Liver (tissue), 9 donors: ENCODE data around the gene CAST. TPM values are rescaled to one million over a fixed set of nuclear protein-coding genes. Genes with fewer than 3 reads are reported as not detected.

Experiments used
- DNase-seq: peaks from one replicate; pipeline ENCODE4 v3.0.0-alpha.2; 2017; ENCODE audit warnings: low spot score
- H3K27ac ChIP-seq, 2 donors: one replicate each; pipeline ENCODE4 v1.7.0; 2013; ENCODE audit warnings: inconsistent platforms in 2 of 2, low read length in 2 of 2, control low read depth in 1 of 2, low read depth in 1 of 2, mild to moderate bottlenecking in 1 of 2
- H3K27me3 ChIP-seq, 4 donors: one replicate each; pipeline versions ENCODE4 v1.6.1 to v1.7.0; 2013; ENCODE audit warnings: low read length in 3 of 4, inconsistent platforms in 1 of 4, mild to moderate bottlenecking in 1 of 4, moderate library complexity in 1 of 4; ENCODE audit not compliant: control insufficient read depth in 4 of 4, insufficient read depth in 4 of 4
- H3K36me3 ChIP-seq, 4 donors: one replicate each; pipeline versions ENCODE4 v1.6.1 to v1.7.0; 2013; ENCODE audit warnings: low read length in 3 of 4, mild to moderate bottlenecking in 3 of 4, low read depth in 1 of 4, moderate library complexity in 1 of 4; ENCODE audit not compliant: control insufficient read depth in 4 of 4, insufficient read depth in 3 of 4
- H3K4me1 ChIP-seq, 4 donors: one replicate each; pipeline versions ENCODE4 v1.6.1 to v1.7.0; 2013; ENCODE audit warnings: low read length in 3 of 4, mild to moderate bottlenecking in 3 of 4, moderate library complexity in 1 of 4; ENCODE audit not compliant: control insufficient read depth in 4 of 4, insufficient read depth in 4 of 4
- H3K4me3 ChIP-seq, 3 donors: one replicate each; pipeline versions ENCODE4 v1.6.1 to v1.7.0; 2013; ENCODE audit warnings: low read length in 3 of 3, control low read depth in 1 of 3, low read depth in 1 of 3, mild to moderate bottlenecking in 1 of 3
- H3K9ac ChIP-seq, 2 donors: one replicate each; pipeline ENCODE4 v1.7.0; 2013; ENCODE audit warnings: low read length in 2 of 2, mild to moderate bottlenecking in 2 of 2, moderate library complexity in 2 of 2, control low read depth in 1 of 2, low read depth in 1 of 2
- H3K9me3 ChIP-seq, 4 donors: one replicate each; pipeline versions ENCODE4 v1.6.1 to v1.7.0; 2013; ENCODE audit warnings: low read length in 3 of 4; ENCODE audit not compliant: control insufficient read depth in 4 of 4
- CTCF ChIP-seq: fragments of 150-350 bp; IDR thresholded peaks from 2 replicates; pipeline ENCODE4 v1.5.1; 2017; ENCODE audit warnings: improper control_type of control experiment, low read depth, low read length; ENCODE audit not compliant: missing input control
- EGR1 ChIP-seq, 2 donors: IDR thresholded peaks; 2 replicates each; pipeline ENCODE4 v1.6.1; 2016 to 2018; ENCODE audit warnings: antibody characterized with exemption in 2 of 2, low read depth in 2 of 2
- FOXA1 ChIP-seq: IDR thresholded peaks from 2 replicates; pipeline ENCODE4 v1.6.1; 2016; ENCODE audit warnings: antibody characterized with exemption
- FOXA2 ChIP-seq: IDR thresholded peaks from 2 replicates; pipeline ENCODE4 v1.6.1; 2016; ENCODE audit warnings: antibody characterized with exemption
- GABPA ChIP-seq, 2 donors: IDR thresholded peaks in 1 of 2; conservative IDR thresholded peaks in 1 of 2; 2 replicates each; pipeline ENCODE4 v1.6.1; 2016; ENCODE audit warnings: antibody characterized with exemption in 2 of 2, mild to moderate bottlenecking in 1 of 2, moderate library complexity in 1 of 2
- HNF4A ChIP-seq, 2 donors: conservative IDR thresholded peaks; 2 replicates each; pipeline ENCODE4 v1.6.1; 2016; ENCODE audit warnings: antibody characterized with exemption in 2 of 2, mild to moderate bottlenecking in 2 of 2
- HNF4G ChIP-seq: IDR thresholded peaks from 2 replicates; pipeline ENCODE4 v1.6.1; 2016; ENCODE audit warnings: antibody characterized with exemption
- JUND ChIP-seq, 2 donors: IDR thresholded peaks; 2 replicates each; pipeline ENCODE4 v1.6.1; 2016; ENCODE audit warnings: antibody characterized with exemption in 2 of 2
- MAX ChIP-seq: IDR thresholded peaks from 2 replicates; pipeline ENCODE4 v1.6.1; 2016; ENCODE audit warnings: antibody characterized with exemption
- NR2F2 ChIP-seq: IDR thresholded peaks from 2 replicates; pipeline ENCODE4 v1.6.1; 2016; ENCODE audit warnings: antibody characterized with exemption
- RAD21 ChIP-seq, 2 donors: IDR thresholded peaks; 2 replicates each; pipeline ENCODE4 v1.6.1; 2016; ENCODE audit warnings: antibody characterized with exemption in 2 of 2, mild to moderate bottlenecking in 2 of 2
- REST ChIP-seq: IDR thresholded peaks from 2 replicates; pipeline ENCODE4 v1.6.1; 2016; ENCODE audit warnings: antibody characterized with exemption, mild to moderate bottlenecking
- RXRA ChIP-seq, 2 donors: IDR thresholded peaks; 2 replicates each; pipeline ENCODE4 v1.6.1; 2017 to 2018; ENCODE audit warnings: antibody characterized with exemption in 2 of 2, mild to moderate bottlenecking in 1 of 2
- TAF1 ChIP-seq: conservative IDR thresholded peaks from 2 replicates; pipeline ENCODE4 v1.6.1; 2016; ENCODE audit warnings: antibody characterized with exemption, mild to moderate bottlenecking
- ZBTB33 ChIP-seq: IDR thresholded peaks from 2 replicates; pipeline ENCODE4 v1.6.1; 2016; ENCODE audit warnings: antibody characterized with exemption
- WGBS: extraction: QIAGEN DNeasy Blood & Tissue Kit; methylation state at CpG from one replicate; pipeline ENCODE4 v1.1.7; 2013; 5-methylcytosine and 5-hydroxymethylcytosine counted together
- polyA plus RNA-seq, 2 donors: library from polyadenylated mRNA; stranded (reverse) in 1 of 2; unstranded in 1 of 2; fragments of 200-250 nt in 1 of 2; fragments of >200 nt in 1 of 2; fragmentation: Nextera tagmentation in 1 of 2; extraction: Ambion mirVana in 1 of 2; gene quantifications; one replicate each; pipeline versions ENCODE4 v1.2.1 to v1.2.3, GENCODE V29; 2013 to 2015
- total RNA-seq, 2 donors: library from RNA; depleted of rRNA; stranded (reverse); fragments of >200 nt; gene quantifications; one replicate each; pipeline ENCODE4 v1.2.3, GENCODE V29; 2014
- donor health status: healthy.
- donor health status: healthy.
- donor health status: healthy.
- donor health status: healthy.
- donor health status: healthy.

The CAST gene
- total and polyA plus RNA-seq, 4 donors = 43.3 to 126 (median 81.0) TPM

- no peak for TF ChIP-seq FOXA2
- TF ChIP-seq TAF1 = no peak
- no peak for TF ChIP-seq HNF4A (conservative IDR thresholded peaks at IDR 0.05)
- TF ChIP-seq HNF4G = no peak
- TF ChIP-seq MAX = no peak
- TF ChIP-seq EGR1 (IDR thresholded peaks at IDR 0.05; ENCODE audit: low read depth in 2 of 2) = no peak
- TF ChIP-seq REST = no peak
- H3K36me3 ChIP-seq = peaks cover 3 to 15% (median 10%) of the 10 kb centered on the region in 4 donors
- H3K27ac ChIP-seq = no peak overlapping the region
- no peaks in the 10 kb centered on the region for H3K27me3 ChIP-seq
- no peak for DNase-seq
- H3K9ac ChIP-seq = no peak overlapping the region
- 100% methylated on average over 1 of the region's 1 CpG for WGBS
- H3K4me3 ChIP-seq = no peak overlapping the region
- peaks cover 0 to 4% (median 0%) of the 10 kb centered on the region in 4 donors for H3K4me1 ChIP-seq
- no peaks in the 10 kb centered on the region for H3K9me3 ChIP-seq
These were observed 63.1 kb downstream of the CAST start for GRCh38 chr5:96725257-96725656.

- Histone ChIP-seq H3K4me3 (no peak overlapping the region), H3K27ac (no peak overlapping the region), H3K36me3 (peaks cover 3 to 21% (median 11%) of the 10 kb centered on the region in 4 donors), H3K27me3 (no peaks in the 10 kb centered on the region), H3K9me3 (no peaks in the 10 kb centered on the region), H3K4me1 (no peaks in the 10 kb centered on the region), H3K9ac (no peak overlapping the region)
- no peak for DNase-seq
- TF ChIP-seq REST = no peak
- no peak for TF ChIP-seq NR2F2
- TF ChIP-seq RAD21 (IDR thresholded peaks at IDR 0.05) = no peak
- TF ChIP-seq FOXA1 = no peak
- TF ChIP-seq RXRA (IDR thresholded peaks at IDR 0.05) = no peak
- TF ChIP-seq TAF1 = no peak
- no peak for TF ChIP-seq GABPA (IDR thresholded peaks at IDR 0.05 in 1 of 2, conservative IDR thresholded peaks at IDR 0.05 in 1 of 2)
- TF ChIP-seq FOXA2 = no peak
- TF ChIP-seq ZBTB33 = no peak
- no peak for TF ChIP-seq CTCF
- no peak for TF ChIP-seq HNF4G
- no peak for TF ChIP-seq MAX
- TF ChIP-seq EGR1 (IDR thresholded peaks at IDR 0.05; ENCODE audit: low read depth in 2 of 2) = no peak
- no peak for TF ChIP-seq JUND (IDR thresholded peaks at IDR 0.05)
- 85% methylated on average over 4 of the region's 4 CpGs for WGBS
These were observed 64.6 kb downstream of the CAST start for GRCh38 chr5:96726802-96727201.
